Mucosa of rectum (tissue), 2 donors: Measurements from ENCODE around the gene FHL1.

Experiments used
- H3K27ac ChIP-seq, 2 donors: one replicate each; pipeline ENCODE4 v1.7.0; 2013; ENCODE audit warnings: inconsistent platforms in 2 of 2, low read depth in 2 of 2, low read length in 2 of 2
- H3K27me3 ChIP-seq, 2 donors: one replicate each; pipeline ENCODE4 v1.7.0; 2013; ENCODE audit warnings: low read length in 2 of 2; ENCODE audit not compliant: control insufficient read depth in 2 of 2, insufficient read depth in 2 of 2
- H3K36me3 ChIP-seq, 2 donors: one replicate each; pipeline ENCODE4 v1.7.0; 2013; ENCODE audit warnings: low read length in 2 of 2; ENCODE audit not compliant: control insufficient read depth in 2 of 2, insufficient read depth in 2 of 2
- H3K4me1 ChIP-seq, 2 donors: one replicate each; pipeline ENCODE4 v1.7.0; 2013; ENCODE audit warnings: low read length in 2 of 2, mild to moderate bottlenecking in 1 of 2; ENCODE audit not compliant: control insufficient read depth in 2 of 2, insufficient read depth in 2 of 2
- H3K4me3 ChIP-seq, 2 donors: one replicate each; pipeline ENCODE4 v1.7.0; 2013; ENCODE audit warnings: low read length in 2 of 2
- H3K9ac ChIP-seq, 2 donors: one replicate each; pipeline ENCODE4 v1.7.0; 2013; ENCODE audit warnings: low read length in 2 of 2, low read depth in 1 of 2, mild to moderate bottlenecking in 1 of 2
- H3K9me3 ChIP-seq, 2 donors: one replicate each; pipeline ENCODE4 v1.7.0; 2013; ENCODE audit warnings: low read length in 2 of 2; ENCODE audit not compliant: control insufficient read depth in 2 of 2
- donor health status: healthy.
- donor health status: Normal muscosa, but diverticular disease.

Gene FHL1

GRCh38 chrX:136143711-136144110 lies 3.6 kb upstream of the FHL1 start:
- Histone ChIP-seq H3K36me3 (no peaks in the 10 kb centered on the region), H3K27me3 (peaks cover 3 to 4% of the 10 kb centered on the region in 2 donors), H3K9ac (no peak overlapping the region), H3K9me3 (no peaks in the 10 kb centered on the region), H3K27ac (no peak overlapping the region), H3K4me3 (no peak overlapping the region), H3K4me1 (no peaks in the 10 kb centered on the region)

- peaks cover 3 to 4% of the 10 kb centered on the region in 2 donors for H3K27me3 ChIP-seq
- no peaks in the 10 kb centered on the region for H3K36me3 ChIP-seq
- no peaks in the 10 kb centered on the region for H3K9me3 ChIP-seq
- H3K4me1 ChIP-seq, result no peaks in the 10 kb centered on the region
- H3K9ac ChIP-seq, result peak overlapping the region; percentile 52 to 64
- H3K27ac ChIP-seq, result peak overlapping the region; percentile 48 to 60
- peak overlapping the region; percentile 57 to 62 for H3K4me3 ChIP-seq
These were observed 569 bp upstream of the FHL1 start for GRCh38 chrX:136146614-136147314.

GRCh38 chrX:136147976-136148375 lies 643 bp downstream of the FHL1 start:
- Histone ChIP-seq H3K4me1 (no peaks in the 10 kb centered on the region), H3K9me3 (no peaks in the 10 kb centered on the region), H3K9ac (no peak overlapping the region), H3K36me3 (no peaks in the 10 kb centered on the region), H3K27me3 (peaks cover 3 to 4% of the 10 kb centered on the region in 2 donors), H3K4me3 (peak overlapping the region; percentile 37 to 56), H3K27ac (peak overlapping the region; percentile 79 to 83)

GRCh38 chrX:136148391-136148790 lies 1.1 kb downstream of the FHL1 start:
- no peaks in the 10 kb centered on the region for H3K36me3 ChIP-seq
- H3K4me3 ChIP-seq, result peak overlapping the region; percentile 16 to 60
- peaks cover 3 to 4% of the 10 kb centered on the region in 2 donors for H3K27me3 ChIP-seq
- peak overlapping the region; percentile 32 to 43 for H3K9ac ChIP-seq
- H3K27ac ChIP-seq, result peak overlapping the region; percentile 79 to 83
- H3K9me3 ChIP-seq, result no peaks in the 10 kb centered on the region
- H3K4me1 ChIP-seq, result no peaks in the 10 kb centered on the region

GRCh38 chrX:136154998-136155397 lies 7.7 kb downstream of the FHL1 start:
- no peaks in the 10 kb centered on the region for H3K4me1 ChIP-seq
- H3K36me3 ChIP-seq, result no peaks in the 10 kb centered on the region
- H3K9me3 ChIP-seq, result no peaks in the 10 kb centered on the region
- H3K27ac ChIP-seq, result peak overlapping the region in 1 of 2 donors; percentile 48
- peaks cover 0 to 6% of the 10 kb centered on the region in 2 donors for H3K27me3 ChIP-seq
- H3K9ac ChIP-seq, result peak overlapping the region in 1 of 2 donors; percentile 11
- no peak overlapping the region for H3K4me3 ChIP-seq

- peaks cover 0 to 6% of the 10 kb centered on the region in 2 donors for H3K27me3 ChIP-seq
- H3K9me3 ChIP-seq, result no peaks in the 10 kb centered on the region
- no peak overlapping the region for H3K4me3 ChIP-seq
- H3K9ac ChIP-seq, result no peak overlapping the region
- H3K27ac ChIP-seq, result peak overlapping the region in 1 of 2 donors; percentile 5
- no peaks in the 10 kb centered on the region for H3K4me1 ChIP-seq
- H3K36me3 ChIP-seq, result no peaks in the 10 kb centered on the region
These were observed 9.3 kb downstream of the FHL1 start for GRCh38 chrX:136156560-136157117.

GRCh38 chrX:136157187-136157586 lies 9.9 kb downstream of the FHL1 start:
- H3K36me3 ChIP-seq, result no peaks in the 10 kb centered on the region
- H3K27ac ChIP-seq, result peak overlapping the region in 1 of 2 donors; percentile 5
- H3K27me3 ChIP-seq, result peaks cover 0 to 6% of the 10 kb centered on the region in 2 donors
- no peak overlapping the region for H3K4me3 ChIP-seq
- no peaks in the 10 kb centered on the region for H3K9me3 ChIP-seq
- no peaks in the 10 kb centered on the region for H3K4me1 ChIP-seq
- no peak overlapping the region for H3K9ac ChIP-seq

- Histone ChIP-seq H3K9me3 (no peaks in the 10 kb centered on the region), H3K36me3 (no peaks in the 10 kb centered on the region), H3K27ac (no peak overlapping the region), H3K4me3 (no peak overlapping the region), H3K9ac (no peak overlapping the region), H3K4me1 (no peaks in the 10 kb centered on the region), H3K27me3 (peaks cover 0 to 6% of the 10 kb centered on the region in 2 donors)
These were observed 11.4 kb downstream of the FHL1 start for GRCh38 chrX:136158685-136159084.

GRCh38 chrX:136159611-136160025 lies 12.3 kb downstream of the FHL1 start:
- H3K4me1 ChIP-seq, result no peaks in the 10 kb centered on the region
- H3K27me3 ChIP-seq, result peaks cover 0 to 3% of the 10 kb centered on the region in 2 donors
- H3K9ac ChIP-seq, result no peak overlapping the region
- no peak overlapping the region for H3K27ac ChIP-seq
- no peaks in the 10 kb centered on the region for H3K36me3 ChIP-seq
- H3K9me3 ChIP-seq, result no peaks in the 10 kb centered on the region
- H3K4me3 ChIP-seq, result no peak overlapping the region

- Histone ChIP-seq H3K4me1 (no peaks in the 10 kb centered on the region), H3K27me3 (peaks cover 0 to 3% of the 10 kb centered on the region in 2 donors), H3K27ac (peak overlapping the region; percentile 11 to 25), H3K4me3 (no peak overlapping the region), H3K9ac (no peak overlapping the region), H3K36me3 (no peaks in the 10 kb centered on the region), H3K9me3 (no peaks in the 10 kb centered on the region)
These were observed 15.7 kb downstream of the FHL1 start for GRCh38 chrX:136162827-136163570.
